Measurements from ENCODE around the gene FAM107B.

The FAM107B gene

GRCh38 chr10:14698111-14698828, 76.4 kb downstream of the FAM107B start:
- H3K9me3 ChIP-seq (ENCODE audit: control insufficient read depth, insufficient read depth, low read depth, low read length): no peaks in the 10 kb centered on the region
- H3K36me3 ChIP-seq (ENCODE audit: control insufficient read depth in 2 of 2, insufficient read depth in 1 of 2, low read length in 2 of 2): no peaks in the 10 kb centered on the region
- POLR2A ChIA-PET: no interaction called here
- CTCF ChIA-PET: no interaction called here
- H3K4me3 ChIP-seq (ENCODE audit: low read depth, low read length): no peak overlapping the region
- H3K4me1 ChIP-seq (ENCODE audit: control insufficient read depth, insufficient read depth, low read length): no peaks in the 10 kb centered on the region
- TF ChIP-seq ZNF132 (tag by site-specific recombination; IDR thresholded peaks at IDR 0.05; ENCODE audit: borderline replicate concordance) (no peak), ZNF341 (tag by site-specific recombination; IDR thresholded peaks at IDR 0.05; ENCODE audit: low read depth) (no peak), MZF1 (tag by site-specific recombination; IDR thresholded peaks at IDR 0.05; ENCODE audit: borderline replicate concordance) (no peak), ZNF302 (tag by site-specific recombination; IDR thresholded peaks at IDR 0.05; ENCODE audit: low read depth) (no peak), SALL2 (tag by site-specific recombination; IDR thresholded peaks at IDR 0.05; ENCODE audit: borderline replicate concordance) (no peak), ZFP41 (tag by site-specific recombination; IDR thresholded peaks at IDR 0.05; ENCODE audit: borderline replicate concordance) (no peak), ZNF639 (tag by site-specific recombination; IDR thresholded peaks at IDR 0.05) (no peak), ZNF548 (tag by site-specific recombination; IDR thresholded peaks at IDR 0.05) (no peak)
- TF ChIP-seq, protein P1, sequence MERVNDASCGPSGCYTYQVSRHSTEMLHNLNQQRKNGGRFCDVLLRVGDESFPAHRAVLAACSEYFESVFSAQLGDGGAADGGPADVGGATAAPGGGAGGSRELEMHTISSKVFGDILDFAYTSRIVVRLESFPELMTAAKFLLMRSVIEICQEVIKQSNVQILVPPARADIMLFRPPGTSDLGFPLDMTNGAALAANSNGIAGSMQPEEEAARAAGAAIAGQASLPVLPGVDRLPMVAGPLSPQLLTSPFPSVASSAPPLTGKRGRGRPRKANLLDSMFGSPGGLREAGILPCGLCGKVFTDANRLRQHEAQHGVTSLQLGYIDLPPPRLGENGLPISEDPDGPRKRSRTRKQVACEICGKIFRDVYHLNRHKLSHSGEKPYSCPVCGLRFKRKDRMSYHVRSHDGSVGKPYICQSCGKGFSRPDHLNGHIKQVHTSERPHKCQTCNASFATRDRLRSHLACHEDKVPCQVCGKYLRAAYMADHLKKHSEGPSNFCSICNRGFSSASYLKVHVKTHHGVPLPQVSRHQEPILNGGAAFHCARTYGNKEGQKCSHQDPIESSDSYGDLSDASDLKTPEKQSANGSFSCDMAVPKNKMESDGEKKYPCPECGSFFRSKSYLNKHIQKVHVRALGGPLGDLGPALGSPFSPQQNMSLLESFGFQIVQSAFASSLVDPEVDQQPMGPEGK (tag by site-specific recombination; IDR thresholded peaks at IDR 0.05): no peak
- TF ChIP-seq, protein P2, sequence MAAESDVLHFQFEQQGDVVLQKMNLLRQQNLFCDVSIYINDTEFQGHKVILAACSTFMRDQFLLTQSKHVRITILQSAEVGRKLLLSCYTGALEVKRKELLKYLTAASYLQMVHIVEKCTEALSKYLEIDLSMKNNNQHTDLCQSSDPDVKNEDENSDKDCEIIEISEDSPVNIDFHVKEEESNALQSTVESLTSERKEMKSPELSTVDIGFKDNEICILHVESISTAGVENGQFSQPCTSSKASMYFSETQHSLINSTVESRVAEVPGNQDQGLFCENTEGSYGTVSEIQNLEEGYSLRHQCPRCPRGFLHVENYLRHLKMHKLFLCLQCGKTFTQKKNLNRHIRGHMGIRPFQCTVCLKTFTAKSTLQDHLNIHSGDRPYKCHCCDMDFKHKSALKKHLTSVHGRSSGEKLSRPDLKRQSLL (tag by site-specific recombination; IDR thresholded peaks at IDR 0.05): no peak
- H3K27ac ChIP-seq (ENCODE audit: extremely low read depth, low read depth, low read length): no peak overlapping the region

GRCh38 chr10:14697281-14697680, 77.4 kb downstream of the FAM107B start:
- Histone ChIP-seq H3K4me3 (ENCODE audit: low read depth, low read length) (no peak overlapping the region), H3K4me1 (ENCODE audit: control insufficient read depth, insufficient read depth, low read length) (peaks cover 4% of the 10 kb centered on the region; the same call in 1 of the 2 replicates), H3K27ac (ENCODE audit: extremely low read depth, low read depth, low read length) (no peak overlapping the region), H3K9me3 (ENCODE audit: control insufficient read depth, insufficient read depth, low read depth, low read length) (no peaks in the 10 kb centered on the region), H3K36me3 (ENCODE audit: control insufficient read depth in 2 of 2, insufficient read depth in 1 of 2, low read length in 2 of 2) (no peaks in the 10 kb centered on the region)
- CTCF ChIA-PET: no interaction called here
- POLR2A ChIA-PET: no interaction called here
- TF ChIP-seq ZNF433 (tag by site-specific recombination; IDR thresholded peaks at IDR 0.05; ENCODE audit: low read depth): no peak
- no peak for TF ChIP-seq ZBTB20 (tag by site-specific recombination; IDR thresholded peaks at IDR 0.05)

- H3K27ac ChIP-seq (ENCODE audit: extremely low read depth, low read depth, low read length): no peak overlapping the region
Measured at GRCh38 chr10:14696821-14697220, 77.9 kb downstream of the FAM107B start.

More at GRCh38 chr10:14696821-14697220, 77.9 kb downstream of the FAM107B start:
- Histone ChIP-seq H3K4me1 (ENCODE audit: control insufficient read depth, insufficient read depth, low read length) (peaks cover 8% of the 10 kb centered on the region; the same call in 1 of the 2 replicates), H3K9me3 (ENCODE audit: control insufficient read depth, insufficient read depth, low read depth, low read length) (no peaks in the 10 kb centered on the region), H3K36me3 (ENCODE audit: control insufficient read depth in 2 of 2, insufficient read depth in 1 of 2, low read length in 2 of 2) (no peaks in the 10 kb centered on the region), H3K4me3 (ENCODE audit: low read depth, low read length) (no peak overlapping the region)
- POLR2A ChIA-PET: no interaction called here
- TF ChIP-seq ZNF621 (tag by site-specific recombination; IDR thresholded peaks at IDR 0.05) (no peak), GLI4 (tag by site-specific recombination; IDR thresholded peaks at IDR 0.05) (no peak), ZNF677 (tag by site-specific recombination; IDR thresholded peaks at IDR 0.05) (no peak), ZNF138 (tag by site-specific recombination; IDR thresholded peaks at IDR 0.05; ENCODE audit: borderline replicate concordance) (no peak)
- TF ChIP-seq, protein P1 (tag by site-specific recombination; IDR thresholded peaks at IDR 0.05): no peak
- CTCF ChIA-PET: no interaction called here

Measured in HEK293 (cell line).